NCI-H774 (cell line): ENCODE results near the gene ZNF433.
A peak's percentile ranks its signal among the peaks of the same experiment; 100 is the strongest.

Experiments used
- DNase-seq: peaks from one replicate; lab custom pipeline; 2025; lab: John Stamatoyannopoulos, UW

Gene ZNF433

DNA sequence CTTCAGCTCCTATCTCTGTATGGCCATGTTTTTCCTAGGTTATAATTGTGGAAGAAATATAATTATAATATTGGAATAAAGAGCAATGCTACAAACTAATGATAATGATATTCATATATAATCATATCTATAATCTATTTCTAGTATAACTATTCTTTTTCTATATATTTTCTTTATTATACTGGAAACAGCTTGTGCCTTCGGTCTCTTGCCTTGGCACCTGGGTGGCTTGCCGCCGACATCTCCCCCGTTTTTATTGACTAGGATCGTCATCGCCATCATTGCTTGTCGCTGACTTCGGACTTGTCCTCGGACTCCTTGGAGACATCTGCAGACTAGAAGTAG, 46.4 kb downstream of the ZNF433 start:
- no peak for DNase-seq

- DNase-seq: peak; percentile 86
Measured at GRCh38 chr19:11987405-11988281, 47.8 kb downstream of the ZNF433 start.

DNA sequence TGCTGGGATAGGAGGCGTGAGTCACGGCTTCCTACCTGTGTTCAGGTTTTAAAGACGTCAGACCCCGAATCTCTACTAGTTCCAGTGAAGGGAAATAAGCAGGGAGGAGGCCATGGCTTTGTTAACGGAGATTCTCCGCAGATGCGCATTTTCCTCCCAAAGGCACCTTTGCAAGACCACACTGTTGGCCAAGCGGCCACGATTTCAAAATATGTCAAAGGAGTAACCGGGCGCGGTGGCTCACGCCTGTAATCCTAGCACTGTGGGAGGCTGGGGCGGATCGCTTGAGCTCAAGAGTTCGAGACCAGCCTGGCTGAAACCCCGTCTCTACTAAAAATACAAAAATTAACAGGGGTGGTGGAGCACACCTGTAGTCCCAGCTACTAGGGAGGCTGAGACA, 48.7 kb downstream of the ZNF433 start:
- DNase-seq: no peak

- DNase-seq: no peak
Measured at GRCh38 chr19:11984986-11985385, 50.5 kb downstream of the ZNF433 start.

DNA sequence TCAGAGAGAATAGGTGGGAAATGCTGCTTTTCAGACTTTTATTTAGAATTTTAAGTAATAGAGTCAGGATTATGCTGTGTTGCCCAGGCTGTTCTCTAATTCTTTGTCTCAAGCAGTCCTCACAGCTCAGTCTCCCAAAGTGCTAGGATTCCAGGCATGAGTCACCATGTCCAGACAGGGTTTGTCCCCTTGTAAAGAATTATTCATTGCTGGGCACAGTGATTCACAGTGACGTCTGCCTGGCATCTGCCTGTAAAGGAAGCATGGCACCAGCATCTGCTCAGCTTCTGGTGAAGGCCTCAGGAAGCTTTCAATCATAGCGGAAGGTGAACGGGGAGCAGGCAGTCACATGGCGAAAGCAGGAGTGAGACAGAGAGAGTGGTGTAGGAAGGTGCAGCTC, 53.0 kb downstream of the ZNF433 start:
- no peak for DNase-seq

- DNase-seq: no peak
Measured at GRCh38 chr19:11979527-11979926, 56.0 kb downstream of the ZNF433 start.

GRCh38 chr19:11978492-11979100, 56.9 kb downstream of the ZNF433 start:
- DNase-seq: no peak

DNA sequence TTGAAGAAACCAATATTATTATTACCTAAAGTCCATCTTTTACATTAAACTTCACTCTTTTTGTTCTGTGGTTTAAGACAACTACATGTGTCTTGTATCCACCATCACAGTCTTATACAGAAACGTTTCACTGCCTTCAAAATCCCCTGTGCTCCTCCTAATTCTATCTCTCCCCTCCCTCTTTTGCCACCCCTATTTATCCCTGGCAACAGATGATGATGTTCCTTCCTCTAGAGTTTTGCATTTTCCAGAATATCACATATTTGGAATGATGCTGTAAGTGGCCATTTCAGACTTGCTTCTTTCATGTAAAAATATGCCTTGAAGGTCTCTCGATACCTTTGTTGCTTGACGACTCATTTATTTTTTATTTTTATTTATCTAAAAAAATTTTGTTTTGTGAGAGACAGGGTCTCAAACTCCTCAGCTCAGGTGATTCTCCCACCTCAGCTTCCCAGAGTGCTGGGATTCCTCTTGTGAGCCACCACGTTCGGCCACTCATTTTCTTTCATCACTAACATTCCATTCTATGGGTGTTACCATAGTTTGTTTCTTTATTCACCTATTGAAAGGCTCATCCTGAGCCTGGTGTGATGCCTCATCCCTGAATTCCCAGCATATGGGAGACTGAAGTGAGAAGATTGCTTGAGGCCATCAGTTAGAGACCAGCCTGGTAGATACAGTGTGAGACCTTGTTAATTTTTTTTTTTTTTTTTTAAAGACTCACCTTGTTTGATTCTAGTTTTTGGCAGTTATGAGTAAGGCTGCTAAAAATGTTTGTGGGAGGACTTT, 62.3 kb downstream of the ZNF433 start:
- DNase-seq: no peak

DNA sequence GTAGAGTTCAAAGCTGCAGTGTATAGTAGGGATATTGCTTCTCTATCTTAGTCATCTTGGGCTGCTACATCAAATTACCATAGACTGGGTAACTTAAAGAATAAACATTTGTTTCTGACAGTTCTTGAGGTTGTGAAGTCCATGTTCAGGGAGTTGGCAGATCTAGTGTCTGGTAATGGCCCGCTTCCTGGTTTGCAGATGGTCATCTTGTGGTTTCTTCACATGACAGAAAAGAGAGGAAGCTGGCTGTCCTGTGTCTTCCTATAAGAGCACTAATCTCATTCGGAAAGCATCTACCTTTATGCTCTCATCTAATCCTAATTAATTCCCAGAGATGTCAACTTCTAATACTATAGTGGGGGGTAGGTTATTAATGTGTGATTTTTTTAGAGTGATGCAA, 64.4 kb downstream of the ZNF433 start:
- no peak for DNase-seq

DNA sequence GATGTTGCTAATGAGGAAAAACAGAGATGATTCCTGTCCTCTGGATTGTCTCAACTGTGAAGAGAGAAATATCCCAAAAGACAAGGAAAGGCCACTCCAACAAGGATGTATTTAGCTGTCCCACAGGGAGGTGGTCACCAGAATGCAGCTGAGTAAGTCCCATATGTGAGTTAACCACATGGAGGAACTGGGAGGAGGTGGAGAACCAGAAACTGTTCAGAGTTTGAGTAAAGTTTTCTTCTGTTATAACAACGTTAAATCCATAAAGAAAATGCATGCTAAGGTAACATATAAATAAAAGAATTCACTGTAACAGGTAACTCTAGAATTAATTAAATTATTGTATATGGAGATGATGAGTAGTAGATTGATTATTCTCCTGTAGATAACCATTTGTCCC, 65.3 kb downstream of the ZNF433 start:
- DNase-seq: no peak

DNA sequence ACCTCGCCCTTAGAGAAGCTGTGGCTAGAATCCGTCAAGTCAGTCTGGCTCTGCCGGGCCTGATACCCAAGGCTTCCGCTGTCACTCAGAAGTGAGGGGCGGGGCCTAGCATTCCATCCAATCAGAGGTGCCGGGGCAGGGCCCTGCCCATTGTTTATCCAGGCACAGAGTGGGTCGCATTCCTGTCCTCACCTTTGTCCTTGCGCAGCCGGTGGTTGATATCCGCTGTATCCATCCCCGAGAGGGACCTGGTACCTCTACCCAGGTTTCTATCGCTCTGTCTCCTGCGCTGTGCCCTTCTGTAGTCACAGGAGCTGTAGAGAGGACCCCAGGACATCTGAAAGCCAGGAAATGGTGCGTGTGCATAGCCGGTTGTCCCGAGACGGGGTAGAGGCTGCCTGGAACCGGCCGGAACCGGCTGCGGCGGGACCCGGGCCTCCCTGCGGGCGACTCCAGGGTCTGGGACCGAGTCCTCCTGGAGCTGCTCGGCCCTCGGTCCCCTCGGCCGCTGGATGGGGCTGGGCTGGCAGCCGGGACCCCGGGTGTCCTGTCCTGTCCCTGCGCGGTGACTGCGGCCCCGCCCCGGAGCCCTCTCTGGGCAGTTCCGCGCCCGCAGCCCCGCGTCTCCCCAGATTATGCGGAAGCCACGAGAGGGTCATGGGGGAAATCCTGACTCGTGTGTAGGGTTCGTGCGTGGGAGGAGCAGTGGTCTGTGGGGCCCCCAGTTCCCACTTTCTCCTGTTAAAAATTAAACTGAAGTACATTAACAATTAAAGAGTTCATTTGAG, 70.4 kb downstream of the ZNF433 start, which contains the start of gene ZNF763:
Gene ZNF763, plus strand, starts transcription at position 183 of the 788 bp plus-strand sequence. Its CDS starts 169 bp downstream, at position 352.
- DNase-seq: peak; percentile 14
